HepG2 (cell line): ENCODE results near the gene GCG. TPM values are rescaled to one million over a fixed set of nuclear protein-coding genes. Genes with fewer than 3 reads are reported as not detected.

ENCODE experiments used
- ATM ChIP-seq: fragments of 450-650 bp; IDR thresholded peaks from 2 replicates; pipeline ENCODE4 v1.7.1; 2017; ENCODE audit warnings: mild to moderate bottlenecking, borderline replicate concordance
- MBD4 ChIP-seq: IDR thresholded peaks from 2 replicates; pipeline ENCODE4 v1.6.1; 2012; ENCODE audit warnings: low read length, inconsistent platforms, borderline replicate concordance
- NCOA1 ChIP-seq: sonication (generic); formaldehyde crosslinking; IDR thresholded peaks from 2 replicates; pipeline ENCODE4 v1.9.0; 2021; ENCODE audit warnings: missing genetic modification reagents
- PHF5A ChIP-seq: IDR thresholded peaks from one replicate; pipeline ENCODE4 v1.6.1; 2018; ENCODE audit warnings: low read depth, missing genetic modification reagents; ENCODE audit not compliant: unreplicated experiment
- SMAD1 ChIP-seq: sonication (generic); formaldehyde crosslinking; IDR thresholded peaks from 2 replicates; pipeline ENCODE4 v1.4.0; 2020; ENCODE audit warnings: missing genetic modification reagents, low read depth, mild to moderate bottlenecking, borderline replicate concordance
- SMAD3 ChIP-seq: sonication (generic); formaldehyde crosslinking; IDR thresholded peaks from 2 replicates; pipeline ENCODE4 v1.4.0; 2020; ENCODE audit warnings: missing genetic modification reagents
- ZNF891 ChIP-seq: sonication (generic); formaldehyde crosslinking; IDR thresholded peaks from 2 replicates; pipeline ENCODE4 v1.5.0; 2020; ENCODE audit warnings: mild to moderate bottlenecking, missing genetic modification reagents
- polyA plus RNA-seq, 8 experiments: library from polyadenylated mRNA; depleted of rRNA in 3 of 8; stranded (reverse) in 7 of 8; unstranded in 1 of 8; fragments of >200 nt; fragmentation: Illumina TruSeq in 4 of 8; extraction: Trizol in 4 of 8; gene quantifications; 2 replicates each; pipeline versions ENCODE4 v1.2.1 to v1.2.3, GENCODE V29; 2011 to 2016; ENCODE audit warnings: low read depth in 4 of 8, missing spikeins in 1 of 8, mixed read lengths in 1 of 8; ENCODE audit not compliant: insufficient read depth in 1 of 8
- total RNA-seq, 5 experiments: library from RNA; depleted of rRNA; stranded (reverse); fragments of >200 nt; fragmentation: Illumina TruSeq; extraction: Trizol; gene quantifications; 2 replicates each; pipeline ENCODE4 v1.2.3, GENCODE V29; 2016; ENCODE audit warnings: low read depth in 1 of 5
- TF ChIP-seq, protein P1 (sequence below): sonication (generic); formaldehyde crosslinking; IDR thresholded peaks from 2 replicates; pipeline ENCODE4 v1.4.0; 2020; ENCODE audit warnings: mild to moderate bottlenecking, missing genetic modification reagents, borderline replicate concordance
- TF ChIP-seq, protein P2 (sequence below): sonication (generic); formaldehyde crosslinking; IDR thresholded peaks from 2 replicates; pipeline ENCODE4 v1.8.1; 2023; ENCODE audit warnings: missing genetic modification reagents, inconsistent platforms, borderline replicate concordance
- TF ChIP-seq, protein P3 (sequence below): sonication (generic); formaldehyde crosslinking; IDR thresholded peaks from 2 replicates; pipeline ENCODE4 v1.4.0; 2020; ENCODE audit warnings: missing genetic modification reagents, borderline replicate concordance
- TF ChIP-seq, protein P4 (sequence below): sonication (generic); formaldehyde crosslinking; IDR thresholded peaks from 2 replicates; pipeline ENCODE4 v1.9.0; 2021; ENCODE audit warnings: missing genetic modification reagents, mild to moderate bottlenecking, borderline replicate concordance

Gene GCG
- total and polyA plus RNA-seq, 2 of the 13 experiments (the other 11 are each of a cell fraction or from before 2014, with no cell fraction given) = not detected

DNA sequence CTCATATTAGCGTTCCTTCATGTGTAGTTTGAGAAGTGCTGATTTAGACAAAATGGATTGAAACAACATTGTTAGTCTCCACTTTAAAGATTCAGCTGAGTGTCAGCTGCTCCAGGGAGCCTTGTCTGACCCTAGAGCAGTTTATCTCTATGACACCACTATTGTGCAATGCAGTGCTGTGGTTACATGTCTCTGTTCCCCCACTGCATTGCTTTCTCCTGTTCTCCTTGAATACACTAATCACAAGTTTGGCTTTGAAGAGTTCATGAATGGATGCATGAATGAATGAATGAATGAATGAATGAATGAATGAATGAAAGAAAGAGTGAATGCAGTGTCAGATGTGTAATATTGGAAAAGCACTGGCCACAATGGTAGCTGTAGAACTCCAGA lies 38.3 kb downstream of the GCG start (continued):
- TF ChIP-seq, protein P1, sequence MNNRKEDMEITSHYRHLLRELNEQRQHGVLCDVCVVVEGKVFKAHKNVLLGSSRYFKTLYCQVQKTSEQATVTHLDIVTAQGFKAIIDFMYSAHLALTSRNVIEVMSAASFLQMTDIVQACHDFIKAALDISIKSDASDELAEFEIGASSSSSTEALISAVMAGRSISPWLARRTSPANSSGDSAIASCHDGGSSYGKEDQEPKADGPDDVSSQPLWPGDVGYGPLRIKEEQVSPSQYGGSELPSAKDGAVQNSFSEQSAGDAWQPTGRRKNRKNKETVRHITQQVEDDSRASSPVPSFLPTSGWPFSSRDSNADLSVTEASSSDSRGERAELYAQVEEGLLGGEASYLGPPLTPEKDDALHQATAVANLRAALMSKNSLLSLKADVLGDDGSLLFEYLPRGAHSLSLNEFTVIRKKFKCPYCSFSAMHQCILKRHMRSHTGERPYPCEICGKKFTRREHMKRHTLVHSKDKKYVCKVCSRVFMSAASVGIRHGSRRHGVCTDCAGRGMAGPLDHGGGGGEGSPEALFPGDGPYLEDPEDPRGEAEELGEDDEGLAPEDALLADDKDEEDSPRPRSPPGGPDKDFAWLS (CRISPR knock-in tag) = no peak
- TF ChIP-seq, protein P2, sequence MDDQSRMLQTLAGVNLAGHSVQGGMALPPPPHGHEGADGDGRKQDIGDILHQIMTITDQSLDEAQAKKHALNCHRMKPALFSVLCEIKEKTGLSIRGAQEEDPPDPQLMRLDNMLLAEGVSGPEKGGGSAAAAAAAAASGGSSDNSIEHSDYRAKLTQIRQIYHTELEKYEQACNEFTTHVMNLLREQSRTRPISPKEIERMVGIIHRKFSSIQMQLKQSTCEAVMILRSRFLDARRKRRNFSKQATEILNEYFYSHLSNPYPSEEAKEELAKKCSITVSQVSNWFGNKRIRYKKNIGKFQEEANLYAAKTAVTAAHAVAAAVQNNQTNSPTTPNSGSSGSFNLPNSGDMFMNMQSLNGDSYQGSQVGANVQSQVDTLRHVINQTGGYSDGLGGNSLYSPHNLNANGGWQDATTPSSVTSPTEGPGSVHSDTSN (CRISPR knock-in tag) = no peak
- TF ChIP-seq SMAD3 (CRISPR knock-in tag) (peak; percentile 75; the same call in 1 of the 2 replicates), SMAD1 (CRISPR knock-in tag) (no peak), ZNF891 (CRISPR knock-in tag) (no peak), MBD4 (no peak), NCOA1 (CRISPR knock-in tag) (no peak), ATM (no peak), PHF5A (peak; percentile 33)
- TF ChIP-seq, protein P3, sequence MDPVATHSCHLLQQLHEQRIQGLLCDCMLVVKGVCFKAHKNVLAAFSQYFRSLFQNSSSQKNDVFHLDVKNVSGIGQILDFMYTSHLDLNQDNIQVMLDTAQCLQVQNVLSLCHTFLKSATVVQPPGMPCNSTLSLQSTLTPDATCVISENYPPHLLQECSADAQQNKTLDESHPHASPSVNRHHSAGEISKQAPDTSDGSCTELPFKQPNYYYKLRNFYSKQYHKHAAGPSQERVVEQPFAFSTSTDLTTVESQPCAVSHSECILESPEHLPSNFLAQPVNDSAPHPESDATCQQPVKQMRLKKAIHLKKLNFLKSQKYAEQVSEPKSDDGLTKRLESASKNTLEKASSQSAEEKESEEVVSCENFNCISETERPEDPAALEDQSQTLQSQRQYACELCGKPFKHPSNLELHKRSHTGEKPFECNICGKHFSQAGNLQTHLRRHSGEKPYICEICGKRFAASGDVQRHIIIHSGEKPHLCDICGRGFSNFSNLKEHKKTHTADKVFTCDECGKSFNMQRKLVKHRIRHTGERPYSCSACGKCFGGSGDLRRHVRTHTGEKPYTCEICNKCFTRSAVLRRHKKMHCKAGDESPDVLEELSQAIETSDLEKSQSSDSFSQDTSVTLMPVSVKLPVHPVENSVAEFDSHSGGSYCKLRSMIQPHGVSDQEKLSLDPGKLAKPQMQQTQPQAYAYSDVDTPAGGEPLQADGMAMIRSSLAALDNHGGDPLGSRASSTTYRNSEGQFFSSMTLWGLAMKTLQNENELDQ = no peak
- TF ChIP-seq, protein P4, sequence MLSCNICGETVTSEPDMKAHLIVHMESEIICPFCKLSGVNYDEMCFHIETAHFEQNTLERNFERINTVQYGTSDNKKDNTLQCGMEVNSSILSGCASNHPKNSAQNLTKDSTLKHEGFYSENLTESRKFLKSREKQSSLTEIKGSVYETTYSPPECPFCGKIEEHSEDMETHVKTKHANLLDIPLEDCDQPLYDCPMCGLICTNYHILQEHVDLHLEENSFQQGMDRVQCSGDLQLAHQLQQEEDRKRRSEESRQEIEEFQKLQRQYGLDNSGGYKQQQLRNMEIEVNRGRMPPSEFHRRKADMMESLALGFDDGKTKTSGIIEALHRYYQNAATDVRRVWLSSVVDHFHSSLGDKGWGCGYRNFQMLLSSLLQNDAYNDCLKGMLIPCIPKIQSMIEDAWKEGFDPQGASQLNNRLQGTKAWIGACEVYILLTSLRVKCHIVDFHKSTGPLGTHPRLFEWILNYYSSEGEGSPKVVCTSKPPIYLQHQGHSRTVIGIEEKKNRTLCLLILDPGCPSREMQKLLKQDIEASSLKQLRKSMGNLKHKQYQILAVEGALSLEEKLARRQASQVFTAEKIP (CRISPR knock-in tag) = no peak
